Nephron progenitor cell (in vitro differentiated cells): Measurements from ENCODE around the gene COL20A1.

ENCODE experiments used
- DNase-seq: peaks from one replicate; pipeline ENCODE4 v3.0.0; 2021
- H3K27ac Mint-ChIP-seq: 2 replicates; pipeline ENCODE4 v1.8.0; 2021; ENCODE audit warnings: mild to moderate bottlenecking, moderate library complexity, mixed read lengths
- H3K27me3 Mint-ChIP-seq: 2 replicates; pipeline ENCODE4 v1.8.0; 2021; ENCODE audit warnings: mild to moderate bottlenecking, low read depth, mixed read lengths; ENCODE audit not compliant: poor library complexity
- H3K36me3 Mint-ChIP-seq: 2 replicates; pipeline ENCODE4 v1.8.0; 2021; ENCODE audit warnings: low read depth, mixed read lengths
- H3K4me1 Mint-ChIP-seq: 2 replicates; pipeline ENCODE4 v1.8.0; 2021; ENCODE audit warnings: mixed read lengths
- H3K4me3 Mint-ChIP-seq: 2 replicates; pipeline ENCODE4 v1.8.0; 2021; ENCODE audit warnings: mild to moderate bottlenecking, moderate library complexity, mixed read lengths
- H3K9me3 Mint-ChIP-seq: 2 replicates; pipeline ENCODE4 v1.8.0; 2021; ENCODE audit warnings: mild to moderate bottlenecking, moderate library complexity, mixed read lengths
- TF ChIP-seq, protein P1 (sequence below): fragments of 200-600 bp; sonication (generic); IDR thresholded peaks from 2 replicates; pipeline ENCODE4 v1.5.0; 2021; ENCODE audit warnings: antibody characterized with exemption

Gene COL20A1

DNA sequence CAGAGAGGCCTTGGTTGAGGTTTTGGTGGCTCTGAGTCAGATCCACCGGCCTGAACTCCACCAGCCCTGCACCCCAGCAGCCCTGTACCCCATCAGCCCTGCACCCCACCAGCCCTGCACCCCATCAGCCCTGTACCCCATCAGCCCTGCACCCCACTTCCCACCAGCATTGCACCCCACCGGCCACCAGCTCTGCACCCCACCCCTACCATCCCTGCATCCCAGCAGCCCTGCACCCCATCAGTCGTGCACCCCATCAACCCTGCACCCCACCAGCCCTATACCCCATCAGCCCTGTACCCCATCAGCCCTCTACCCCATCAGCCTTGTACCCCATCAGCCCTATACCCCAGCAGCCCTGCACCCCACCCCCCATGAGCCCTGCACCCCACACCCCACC is 82.5 kb downstream of the COL20A1 start:
- Mint-ChIP-seq H3K4me3 (no peak overlapping the region), H3K9me3 (no peaks in the 10 kb centered on the region), H3K27me3 (peaks cover 15% of the 10 kb centered on the region), H3K4me1 (peaks cover 39% of the 10 kb centered on the region), H3K27ac (no peak overlapping the region), H3K36me3 (no peaks in the 10 kb centered on the region)
- TF ChIP-seq, protein P1, sequence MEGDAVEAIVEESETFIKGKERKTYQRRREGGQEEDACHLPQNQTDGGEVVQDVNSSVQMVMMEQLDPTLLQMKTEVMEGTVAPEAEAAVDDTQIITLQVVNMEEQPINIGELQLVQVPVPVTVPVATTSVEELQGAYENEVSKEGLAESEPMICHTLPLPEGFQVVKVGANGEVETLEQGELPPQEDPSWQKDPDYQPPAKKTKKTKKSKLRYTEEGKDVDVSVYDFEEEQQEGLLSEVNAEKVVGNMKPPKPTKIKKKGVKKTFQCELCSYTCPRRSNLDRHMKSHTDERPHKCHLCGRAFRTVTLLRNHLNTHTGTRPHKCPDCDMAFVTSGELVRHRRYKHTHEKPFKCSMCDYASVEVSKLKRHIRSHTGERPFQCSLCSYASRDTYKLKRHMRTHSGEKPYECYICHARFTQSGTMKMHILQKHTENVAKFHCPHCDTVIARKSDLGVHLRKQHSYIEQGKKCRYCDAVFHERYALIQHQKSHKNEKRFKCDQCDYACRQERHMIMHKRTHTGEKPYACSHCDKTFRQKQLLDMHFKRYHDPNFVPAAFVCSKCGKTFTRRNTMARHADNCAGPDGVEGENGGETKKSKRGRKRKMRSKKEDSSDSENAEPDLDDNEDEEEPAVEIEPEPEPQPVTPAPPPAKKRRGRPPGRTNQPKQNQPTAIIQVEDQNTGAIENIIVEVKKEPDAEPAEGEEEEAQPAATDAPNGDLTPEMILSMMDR = no peak
- no peak for DNase-seq

DNA sequence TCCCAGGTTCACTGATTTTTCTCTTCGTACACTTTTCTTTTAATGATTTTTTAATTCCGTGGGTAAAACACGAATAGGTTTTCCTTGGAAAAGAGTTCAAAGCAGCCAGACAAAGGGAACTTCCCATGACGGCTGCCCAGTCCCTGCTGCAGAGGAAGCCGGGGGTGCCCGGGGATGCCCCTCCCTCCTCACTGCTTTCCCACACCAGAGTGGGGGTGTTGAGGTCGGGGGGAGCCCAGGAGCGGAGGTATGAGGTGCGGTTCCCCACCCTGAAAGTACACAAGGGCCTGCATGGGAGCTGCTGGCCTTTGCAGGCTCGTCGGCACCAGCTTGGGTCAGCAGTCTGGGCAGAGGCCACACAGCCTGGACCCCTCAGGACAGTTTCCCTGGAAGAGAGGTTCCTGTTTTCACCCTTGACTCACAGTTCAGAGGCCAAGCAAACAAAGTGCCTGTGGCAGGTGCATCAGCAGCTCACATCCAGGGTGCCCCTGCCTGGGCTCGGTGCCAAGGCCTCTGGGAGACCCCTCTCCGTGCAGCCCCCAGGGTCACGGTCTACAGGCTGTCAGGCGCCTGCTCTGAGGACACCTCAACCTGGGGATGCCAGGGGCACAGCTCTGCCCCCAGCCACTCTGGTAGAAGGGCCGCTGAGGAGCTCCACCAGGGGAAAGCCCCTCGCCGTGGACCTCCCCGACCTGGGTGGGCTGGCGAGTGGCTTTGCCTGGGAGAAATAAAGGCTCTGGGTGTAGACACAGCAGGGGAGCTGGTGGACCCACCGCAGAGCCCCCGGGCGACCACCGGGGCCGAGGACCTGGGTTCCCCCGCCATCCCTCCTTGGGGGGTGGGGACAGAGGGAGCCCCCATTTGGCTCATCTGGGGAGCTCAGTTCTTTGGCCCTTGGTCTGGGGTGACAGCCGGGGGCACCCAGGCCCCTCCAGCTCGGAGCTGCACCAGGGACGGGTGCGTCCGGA is 83.6 kb downstream of the COL20A1 start:
- H3K4me1 Mint-ChIP-seq = peaks cover 38% of the 10 kb centered on the region
- DNase-seq = no peak
- no peaks in the 10 kb centered on the region for H3K9me3 Mint-ChIP-seq
- H3K27ac Mint-ChIP-seq = no peak overlapping the region
- no peaks in the 10 kb centered on the region for H3K36me3 Mint-ChIP-seq
- H3K4me3 Mint-ChIP-seq = peak overlapping the region; percentile 71
- peaks cover 19% of the 10 kb centered on the region for H3K27me3 Mint-ChIP-seq
- TF ChIP-seq, protein P1 = no peak

DNA sequence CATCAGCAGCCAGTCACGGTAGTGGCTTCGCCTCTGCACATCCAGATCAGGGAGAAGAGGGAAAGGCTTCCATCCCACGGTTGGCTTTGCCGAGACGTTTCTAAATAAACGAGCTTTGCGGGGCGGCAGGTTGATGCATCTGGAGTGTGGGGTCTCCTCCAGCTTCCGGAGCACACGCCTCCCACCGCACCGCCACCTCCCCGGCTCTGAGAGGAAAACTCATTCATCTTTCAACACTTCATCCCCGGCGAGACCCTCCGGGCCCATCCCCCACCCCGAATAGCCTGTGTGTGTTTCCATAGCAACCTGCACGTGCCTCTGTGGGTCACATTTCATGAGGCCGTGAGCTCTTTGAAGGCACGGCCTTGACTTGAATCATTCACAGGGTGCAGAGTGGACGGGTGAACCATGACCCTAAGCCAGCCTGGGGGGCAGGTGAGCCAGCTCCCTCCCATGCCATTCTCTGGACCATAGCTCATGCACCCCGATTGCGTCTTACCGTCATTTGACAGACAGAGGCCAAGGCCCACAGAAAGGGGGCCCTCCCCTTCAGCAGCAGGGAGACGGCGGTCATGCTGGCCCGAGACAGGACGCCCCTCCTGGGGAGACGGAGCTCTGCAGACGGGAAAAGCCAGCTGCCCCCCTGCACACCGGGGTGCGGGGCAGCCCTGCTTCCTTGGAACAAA is 84.4 kb downstream of the COL20A1 start:
- TF ChIP-seq, protein P1 = peak; percentile 14
- Mint-ChIP-seq H3K27me3 (peaks cover 19% of the 10 kb centered on the region), H3K9me3 (no peaks in the 10 kb centered on the region), H3K36me3 (no peaks in the 10 kb centered on the region), H3K4me3 (peak overlapping the region; percentile 71), H3K27ac (no peak overlapping the region), H3K4me1 (peaks cover 38% of the 10 kb centered on the region)
- DNase-seq = peak; percentile 88

DNA sequence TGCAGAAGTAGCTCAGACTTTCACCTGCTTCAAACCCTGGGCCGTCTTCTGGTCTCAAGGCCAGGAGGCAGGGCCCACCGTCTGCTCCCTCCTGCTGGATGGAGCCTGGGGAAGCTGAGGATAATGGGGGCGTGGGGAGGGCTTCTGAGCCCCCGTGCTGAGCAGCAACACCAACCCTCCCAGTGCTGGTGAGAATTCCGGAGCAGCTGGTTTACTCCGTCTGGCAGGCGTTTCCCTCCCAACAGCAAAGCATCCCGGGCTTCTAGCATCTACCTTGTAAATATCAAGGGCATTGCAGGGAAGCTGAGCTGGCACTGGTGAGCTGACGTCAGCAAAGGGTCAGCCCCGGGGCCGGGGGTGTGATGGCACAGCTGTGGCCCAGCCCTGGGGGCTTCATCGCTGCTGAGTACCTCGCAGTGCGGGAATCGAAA is 85.0 kb downstream of the COL20A1 start:
- H3K4me1 Mint-ChIP-seq = peaks cover 38% of the 10 kb centered on the region
- H3K9me3 Mint-ChIP-seq = no peaks in the 10 kb centered on the region
- H3K36me3 Mint-ChIP-seq = no peaks in the 10 kb centered on the region
- DNase-seq = no peak
- H3K4me3 Mint-ChIP-seq = no peak overlapping the region
- H3K27me3 Mint-ChIP-seq = peaks cover 24% of the 10 kb centered on the region
- TF ChIP-seq, protein P1 = no peak
- no peak overlapping the region for H3K27ac Mint-ChIP-seq

DNA sequence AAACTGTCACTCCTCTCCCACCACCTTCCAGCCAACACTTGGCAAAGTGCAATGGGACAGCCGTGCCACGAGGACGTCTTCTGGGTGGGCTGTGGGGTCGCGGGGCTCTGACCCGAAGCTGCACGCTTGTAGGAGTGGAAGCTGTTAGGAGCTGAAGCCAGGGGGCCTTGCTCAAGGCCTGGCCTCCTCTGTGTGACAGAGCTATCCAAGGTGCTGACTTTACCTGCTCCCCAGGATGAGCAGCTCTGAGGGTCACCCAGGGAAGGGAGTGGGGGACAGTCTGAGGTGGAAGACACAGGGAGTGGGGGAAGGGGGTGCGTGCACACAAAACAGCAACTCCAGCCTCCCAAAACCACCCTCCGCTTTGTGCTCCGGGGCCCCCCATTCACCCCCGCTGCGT is 85.6 kb downstream of the COL20A1 start:
- H3K9me3 Mint-ChIP-seq = no peaks in the 10 kb centered on the region
- no peaks in the 10 kb centered on the region for H3K36me3 Mint-ChIP-seq
- peaks cover 42% of the 10 kb centered on the region for H3K4me1 Mint-ChIP-seq
- DNase-seq = peak; percentile 68
- H3K27me3 Mint-ChIP-seq = peaks cover 18% of the 10 kb centered on the region
- TF ChIP-seq, protein P1 = no peak
- no peak overlapping the region for H3K27ac Mint-ChIP-seq
- peak overlapping the region; percentile 61 for H3K4me3 Mint-ChIP-seq
